ENCODE data around the gene HNRNPCL1. TPM values are rescaled to one million over a fixed set of nuclear protein-coding genes. Genes with fewer than 3 reads are reported as not detected.

HNRNPCL1 gene
- total RNA-seq, 1 donor from 2014 or later: not detected

- H3K4me3 ChIP-seq (ENCODE audit: low read depth, low read length): no peak overlapping the region
- DNase-seq (ENCODE audit: low read depth): no peak
- TF ChIP-seq, protein P1, sequence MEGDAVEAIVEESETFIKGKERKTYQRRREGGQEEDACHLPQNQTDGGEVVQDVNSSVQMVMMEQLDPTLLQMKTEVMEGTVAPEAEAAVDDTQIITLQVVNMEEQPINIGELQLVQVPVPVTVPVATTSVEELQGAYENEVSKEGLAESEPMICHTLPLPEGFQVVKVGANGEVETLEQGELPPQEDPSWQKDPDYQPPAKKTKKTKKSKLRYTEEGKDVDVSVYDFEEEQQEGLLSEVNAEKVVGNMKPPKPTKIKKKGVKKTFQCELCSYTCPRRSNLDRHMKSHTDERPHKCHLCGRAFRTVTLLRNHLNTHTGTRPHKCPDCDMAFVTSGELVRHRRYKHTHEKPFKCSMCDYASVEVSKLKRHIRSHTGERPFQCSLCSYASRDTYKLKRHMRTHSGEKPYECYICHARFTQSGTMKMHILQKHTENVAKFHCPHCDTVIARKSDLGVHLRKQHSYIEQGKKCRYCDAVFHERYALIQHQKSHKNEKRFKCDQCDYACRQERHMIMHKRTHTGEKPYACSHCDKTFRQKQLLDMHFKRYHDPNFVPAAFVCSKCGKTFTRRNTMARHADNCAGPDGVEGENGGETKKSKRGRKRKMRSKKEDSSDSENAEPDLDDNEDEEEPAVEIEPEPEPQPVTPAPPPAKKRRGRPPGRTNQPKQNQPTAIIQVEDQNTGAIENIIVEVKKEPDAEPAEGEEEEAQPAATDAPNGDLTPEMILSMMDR (conservative IDR thresholded peaks at IDR 0.05; ENCODE audit: low read depth, low read length): no peak
Observed at GRCh38 chr1:12810691-12811408, 37.7 kb downstream of the HNRNPCL1 start.

DNA sequence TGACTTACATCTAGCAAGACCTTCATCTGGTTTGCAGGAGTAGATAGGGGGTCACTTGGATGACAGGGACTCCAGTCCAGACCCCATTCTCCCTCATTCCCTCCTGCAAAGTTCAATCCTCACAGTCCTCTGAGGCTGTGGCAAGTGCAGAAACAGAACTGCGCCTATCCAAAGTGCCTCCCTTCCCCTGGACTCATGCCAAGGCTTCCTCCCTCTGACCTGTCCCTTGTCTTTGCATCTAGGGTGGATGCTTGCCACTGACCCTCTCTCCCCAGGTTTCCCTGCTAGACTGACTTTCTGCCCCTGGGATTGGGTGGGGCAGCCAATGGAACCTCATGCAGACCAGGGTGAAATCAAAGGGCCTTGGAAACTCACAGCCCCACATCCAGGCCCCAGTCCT lies 38.6 kb downstream of the HNRNPCL1 start:
- no peak overlapping the region for H3K4me3 ChIP-seq (ENCODE audit: low read depth, low read length)
- TF ChIP-seq, protein P1 (conservative IDR thresholded peaks at IDR 0.05; ENCODE audit: low read depth, low read length): no peak
- DNase-seq (ENCODE audit: low read depth): no peak

DNA sequence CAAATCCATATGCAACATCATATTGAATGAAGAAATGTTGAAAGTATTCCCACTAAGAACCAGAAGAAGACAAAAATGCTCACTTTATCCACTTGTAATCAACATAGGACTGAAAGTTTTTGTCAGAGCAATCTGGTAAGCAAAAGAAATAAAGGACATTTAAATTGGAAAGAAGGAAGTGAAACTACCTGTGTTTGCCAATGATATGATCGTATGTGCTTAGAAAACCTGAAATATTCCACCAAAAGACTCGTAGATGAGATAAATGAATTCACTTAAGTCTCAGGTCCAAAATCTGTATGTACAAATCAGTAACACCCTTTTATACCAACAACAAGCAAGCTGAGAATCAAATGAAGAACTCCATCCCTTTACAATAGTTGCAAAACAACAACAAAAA lies 48.8 kb downstream of the HNRNPCL1 start:
- TF ChIP-seq, protein P1 (conservative IDR thresholded peaks at IDR 0.05; ENCODE audit: low read depth, low read length): no peak
- H3K4me3 ChIP-seq (ENCODE audit: low read depth, low read length): no peak overlapping the region
- DNase-seq (ENCODE audit: low read depth): no peak

DNA sequence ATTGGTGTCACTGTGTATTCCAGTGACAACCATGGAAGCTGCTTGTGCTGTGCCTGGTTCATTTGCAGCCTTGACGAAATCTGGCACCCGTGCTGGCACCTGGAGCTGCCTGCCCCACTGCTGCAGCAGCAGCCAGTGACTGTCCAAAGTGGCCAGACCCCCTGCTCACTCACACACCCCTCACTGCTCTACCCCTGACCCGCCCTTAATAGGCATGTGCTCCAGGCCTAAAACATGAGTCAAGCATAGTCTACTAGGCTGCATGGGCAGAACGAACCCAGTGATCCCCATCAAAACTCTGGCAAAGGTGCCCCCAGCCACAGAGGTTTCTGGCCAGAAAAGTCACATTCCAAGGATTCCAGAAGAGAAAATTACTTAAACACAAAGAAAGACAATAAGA lies 49.6 kb downstream of the HNRNPCL1 start:
- no peak for DNase-seq (ENCODE audit: low read depth)
- H3K4me3 ChIP-seq (ENCODE audit: low read depth, low read length): no peak overlapping the region
- TF ChIP-seq, protein P1 (conservative IDR thresholded peaks at IDR 0.05; ENCODE audit: low read depth, low read length): no peak

Other genes starting within 250 kb of the HNRNPCL1 start
- gene DHRS3, start 230.5 kb downstream of the HNRNPCL1 start, total RNA-seq: 52.7 and 60.5 TPM in 2 replicates
- gene AADACL4, start 204.6 kb downstream of the HNRNPCL1 start, total RNA-seq: not detected in 2 replicates
- not detected in 2 replicates for gene AADACL3, start 132.6 kb downstream of the HNRNPCL1 start, total RNA-seq
- not detected in 2 replicates for gene CFAP107, start 102.5 kb downstream of the HNRNPCL1 start, total RNA-seq
- gene PRAMEF12, start 75.0 kb downstream of the HNRNPCL1 start, total RNA-seq: not detected in 2 replicates
- not detected in 2 replicates for gene PRAMEF1, start 57.3 kb downstream of the HNRNPCL1 start, total RNA-seq
- not detected in 2 replicates for gene PRAMEF11, start 17.3 kb downstream of the HNRNPCL1 start, total RNA-seq
- gene PRAMEF2, start 8.4 kb upstream of the HNRNPCL1 start, total RNA-seq: not detected in 2 replicates
- gene PRAMEF4, start 37.5 kb upstream of the HNRNPCL1 start, total RNA-seq: not detected in 2 replicates
- not detected in 2 replicates for gene PRAMEF10, start 49.5 kb upstream of the HNRNPCL1 start, total RNA-seq
- gene PRAMEF7, start 67.9 kb upstream of the HNRNPCL1 start, total RNA-seq: not detected in 2 replicates
- not detected in 2 replicates for gene PRAMEF6, start 98.9 kb upstream of the HNRNPCL1 start, total RNA-seq
- not detected in 2 replicates for gene PRAMEF27, start 207.9 kb upstream of the HNRNPCL1 start, total RNA-seq
- not detected in 2 replicates for gene HNRNPCL3, start 212.0 kb upstream of the HNRNPCL1 start, total RNA-seq
- not detected in 2 replicates for gene PRAMEF25, start 222.1 kb upstream of the HNRNPCL1 start, total RNA-seq